WTC11 (cell line): Measurements from ENCODE around the gene MNS1.

Experiments used
- CREB1 ChIP-seq: sonication (generic); formaldehyde crosslinking; IDR thresholded peaks from 2 replicates; pipeline ENCODE4 v1.8.0; 2023; ENCODE audit warnings: mild to moderate bottlenecking, missing genetic modification reagents
- CTCF ChIP-seq: fragments of 200-600 bp; IDR thresholded peaks from 2 replicates; pipeline ENCODE4 v1.8.0; 2022; ENCODE audit warnings: antibody characterized with exemption
- ETV6 ChIP-seq: sonication (generic); formaldehyde crosslinking; IDR thresholded peaks from 2 replicates; pipeline ENCODE4 v1.8.1; 2022; ENCODE audit warnings: mild to moderate bottlenecking, missing genetic modification reagents
- MXD4 ChIP-seq: fragments of 250-450 bp; sonication (Bioruptor Pico); IDR thresholded peaks from 2 replicates; pipeline ENCODE4 v1.8.0; 2021; ENCODE audit warnings: mild to moderate bottlenecking, moderate library complexity, borderline replicate concordance
- NFE2L1 ChIP-seq: sonication (generic); formaldehyde crosslinking; IDR thresholded peaks from 2 replicates; pipeline ENCODE4 v1.8.1; 2023; ENCODE audit warnings: missing genetic modification reagents
- NR2C2 ChIP-seq: sonication (generic); formaldehyde crosslinking; IDR thresholded peaks from 2 replicates; pipeline ENCODE4 v1.8.0; 2022; ENCODE audit warnings: mild to moderate bottlenecking, missing genetic modification reagents
- ZSCAN18 ChIP-seq: fragments of 250-450 bp; sonication (Bioruptor Pico); IDR thresholded peaks from 2 replicates; pipeline ENCODE4 v2.1.2; 2022; ENCODE audit warnings: mild to moderate bottlenecking, moderate library complexity
- TF ChIP-seq, protein P1 (sequence below): fragments of 250-450 bp; sonication (Bioruptor Pico); IDR thresholded peaks from 2 replicates; pipeline ENCODE4 v1.9.0; 2021; ENCODE audit warnings: mild to moderate bottlenecking
- TF ChIP-seq, protein P2 (sequence below): sonication (generic); formaldehyde crosslinking; IDR thresholded peaks from 2 replicates; pipeline ENCODE4 v1.8.1; 2022; ENCODE audit warnings: mild to moderate bottlenecking, missing genetic modification reagents, moderate library complexity, borderline replicate concordance

- TF ChIP-seq ZSCAN18 (no peak), CTCF (peak; percentile 65), NR2C2 (no peak), CREB1 (CRISPR knock-in tag) (no peak), NFE2L1 (CRISPR knock-in tag) (no peak), ETV6 (CRISPR knock-in tag) (no peak), MXD4 (CRISPR knock-in tag) (no peak)
- TF ChIP-seq, protein P1, sequence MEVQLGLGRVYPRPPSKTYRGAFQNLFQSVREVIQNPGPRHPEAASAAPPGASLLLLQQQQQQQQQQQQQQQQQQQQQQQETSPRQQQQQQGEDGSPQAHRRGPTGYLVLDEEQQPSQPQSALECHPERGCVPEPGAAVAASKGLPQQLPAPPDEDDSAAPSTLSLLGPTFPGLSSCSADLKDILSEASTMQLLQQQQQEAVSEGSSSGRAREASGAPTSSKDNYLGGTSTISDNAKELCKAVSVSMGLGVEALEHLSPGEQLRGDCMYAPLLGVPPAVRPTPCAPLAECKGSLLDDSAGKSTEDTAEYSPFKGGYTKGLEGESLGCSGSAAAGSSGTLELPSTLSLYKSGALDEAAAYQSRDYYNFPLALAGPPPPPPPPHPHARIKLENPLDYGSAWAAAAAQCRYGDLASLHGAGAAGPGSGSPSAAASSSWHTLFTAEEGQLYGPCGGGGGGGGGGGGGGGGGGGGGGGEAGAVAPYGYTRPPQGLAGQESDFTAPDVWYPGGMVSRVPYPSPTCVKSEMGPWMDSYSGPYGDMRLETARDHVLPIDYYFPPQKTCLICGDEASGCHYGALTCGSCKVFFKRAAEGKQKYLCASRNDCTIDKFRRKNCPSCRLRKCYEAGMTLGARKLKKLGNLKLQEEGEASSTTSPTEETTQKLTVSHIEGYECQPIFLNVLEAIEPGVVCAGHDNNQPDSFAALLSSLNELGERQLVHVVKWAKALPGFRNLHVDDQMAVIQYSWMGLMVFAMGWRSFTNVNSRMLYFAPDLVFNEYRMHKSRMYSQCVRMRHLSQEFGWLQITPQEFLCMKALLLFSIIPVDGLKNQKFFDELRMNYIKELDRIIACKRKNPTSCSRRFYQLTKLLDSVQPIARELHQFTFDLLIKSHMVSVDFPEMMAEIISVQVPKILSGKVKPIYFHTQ (CRISPR knock-in tag) = no peak
- TF ChIP-seq, protein P2, sequence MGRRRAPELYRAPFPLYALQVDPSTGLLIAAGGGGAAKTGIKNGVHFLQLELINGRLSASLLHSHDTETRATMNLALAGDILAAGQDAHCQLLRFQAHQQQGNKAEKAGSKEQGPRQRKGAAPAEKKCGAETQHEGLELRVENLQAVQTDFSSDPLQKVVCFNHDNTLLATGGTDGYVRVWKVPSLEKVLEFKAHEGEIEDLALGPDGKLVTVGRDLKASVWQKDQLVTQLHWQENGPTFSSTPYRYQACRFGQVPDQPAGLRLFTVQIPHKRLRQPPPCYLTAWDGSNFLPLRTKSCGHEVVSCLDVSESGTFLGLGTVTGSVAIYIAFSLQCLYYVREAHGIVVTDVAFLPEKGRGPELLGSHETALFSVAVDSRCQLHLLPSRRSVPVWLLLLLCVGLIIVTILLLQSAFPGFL (CRISPR knock-in tag) = no peak
Observed at GRCh38 chr15:56491110-56491722, 26.3 kb upstream of the MNS1 start.
